EL (cell line): Measurements from ENCODE around the gene REL.
A peak's percentile ranks its signal among the peaks of the same experiment; 100 is the strongest.

Experiments used
- DNase-seq: peaks from one replicate; pipeline ENCODE4 v3.0.0-alpha.2; 2016

REL gene

DNA sequence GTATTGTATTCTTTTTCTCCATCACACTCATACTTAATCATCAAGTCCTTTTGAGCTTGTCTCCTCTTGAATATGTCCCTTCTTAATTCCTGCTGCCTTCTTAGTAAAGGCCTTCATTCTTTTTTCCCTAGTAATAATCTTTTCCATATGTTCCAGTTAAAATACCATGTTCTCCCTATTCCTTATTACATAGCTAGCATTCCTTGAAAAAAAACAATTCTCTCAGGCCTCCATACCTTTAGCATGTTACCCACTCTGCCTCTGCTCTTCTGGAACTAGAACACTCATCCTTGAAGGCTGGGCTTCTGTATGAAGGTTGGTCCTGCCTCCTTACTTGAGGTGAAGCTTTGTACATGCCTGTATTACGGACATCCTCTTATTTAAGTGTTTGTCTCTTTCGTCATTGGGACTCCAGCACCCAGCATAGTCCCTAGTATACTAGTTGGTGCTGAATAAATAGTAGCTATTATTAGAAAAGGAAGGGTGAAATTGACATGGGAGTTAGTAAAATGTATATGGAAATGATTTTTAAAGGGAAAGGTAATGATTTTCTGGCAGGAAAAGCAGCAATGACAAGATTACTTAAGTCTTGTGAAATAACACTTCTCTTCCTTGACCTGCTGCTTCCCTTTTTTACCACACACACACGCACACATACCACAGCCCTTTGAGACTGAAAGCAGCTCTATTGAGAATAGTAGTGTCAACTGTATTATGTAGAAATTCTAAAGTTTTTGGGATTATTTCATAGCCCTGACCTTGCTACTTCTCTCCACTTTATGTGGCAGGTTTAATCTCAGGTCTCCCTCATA lies 45.6 kb downstream of the REL start:
- peak; percentile 26 for DNase-seq

DNA sequence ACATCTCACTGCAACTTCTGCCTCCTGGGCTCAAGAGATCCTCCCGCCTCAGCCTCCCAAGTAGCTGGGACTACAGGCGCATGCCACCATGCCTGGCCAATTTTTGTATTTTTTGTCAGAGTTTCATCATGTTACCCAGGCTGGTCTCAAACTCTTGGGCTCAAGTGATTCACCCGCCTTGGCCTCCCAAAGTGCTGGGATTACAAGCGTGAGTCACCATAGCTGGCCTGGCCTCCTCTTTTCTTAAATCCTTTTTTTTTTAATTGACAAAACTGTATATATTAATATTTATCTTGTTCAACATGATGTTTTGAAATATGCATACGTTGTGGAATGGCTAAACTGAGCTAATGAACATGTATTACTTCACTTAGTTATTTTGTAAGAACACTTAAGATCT lies 50.7 kb downstream of the REL start:
- DNase-seq = peak; percentile 43

DNA sequence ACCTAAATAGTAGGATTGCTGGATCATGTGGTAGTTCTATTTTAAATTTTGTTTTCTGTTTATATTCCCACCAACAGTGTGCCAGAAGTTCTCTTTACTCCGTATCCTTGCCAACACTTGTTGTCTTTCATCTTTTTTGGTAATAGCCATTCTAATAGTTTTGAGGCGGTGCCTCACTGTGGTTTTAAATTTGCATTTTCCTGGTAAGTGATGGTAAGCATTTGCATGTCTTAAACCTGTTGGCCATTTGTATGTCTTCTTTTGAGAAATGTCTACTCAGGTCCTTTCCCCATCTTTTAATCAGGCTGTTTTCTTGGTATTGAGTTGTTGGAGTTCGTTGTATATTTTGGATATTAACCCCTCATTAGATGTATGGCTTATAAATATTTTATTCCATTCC lies 51.6 kb downstream of the REL start:
- DNase-seq = no peak

DNA sequence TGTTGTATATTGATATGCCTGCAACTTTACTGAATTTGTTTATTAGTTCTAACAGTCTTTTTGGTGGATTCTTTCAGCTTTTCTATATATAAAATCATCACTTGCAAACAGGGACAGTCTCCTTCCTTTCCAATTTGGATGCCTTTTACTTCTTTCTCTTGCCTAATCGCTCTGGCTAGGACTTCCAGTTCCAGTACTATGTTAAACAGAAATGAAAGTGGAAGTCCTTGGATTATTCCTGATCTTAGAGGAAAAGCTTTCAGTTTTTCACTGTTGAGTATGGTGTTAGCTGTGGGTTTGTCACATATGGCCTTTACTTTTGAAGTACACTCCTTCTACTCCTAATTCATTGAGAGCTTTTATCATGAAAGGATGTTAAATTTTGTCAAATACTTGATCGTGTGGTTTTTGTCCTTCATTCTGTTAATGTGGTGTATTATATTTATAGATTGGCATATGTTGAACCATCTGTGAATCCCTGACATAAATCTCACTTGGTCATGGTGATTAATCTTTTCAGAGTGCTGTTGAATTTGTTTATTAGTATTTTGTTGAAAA lies 52.9 kb downstream of the REL start:
- no peak for DNase-seq

DNA sequence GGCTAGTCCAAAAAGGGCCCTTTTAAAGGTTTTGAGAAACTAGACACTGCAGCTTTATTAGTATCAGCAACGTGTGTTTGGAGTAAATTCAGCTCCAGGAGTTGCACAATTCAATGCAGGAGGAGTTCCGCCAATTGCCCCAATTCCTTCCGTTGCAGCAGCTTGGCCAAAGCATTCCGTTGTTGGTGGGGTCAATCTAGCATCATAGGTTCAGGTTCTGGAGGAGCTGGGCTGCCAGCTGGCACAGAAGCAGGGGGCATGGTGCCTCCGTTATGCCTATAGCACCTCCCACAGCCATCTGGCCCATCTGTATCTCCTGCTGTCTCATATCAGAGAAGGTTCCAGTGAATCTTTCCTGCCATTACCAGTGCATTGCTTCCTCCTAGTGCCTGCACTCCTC lies 55.4 kb downstream of the REL start:
- DNase-seq = no peak

DNA sequence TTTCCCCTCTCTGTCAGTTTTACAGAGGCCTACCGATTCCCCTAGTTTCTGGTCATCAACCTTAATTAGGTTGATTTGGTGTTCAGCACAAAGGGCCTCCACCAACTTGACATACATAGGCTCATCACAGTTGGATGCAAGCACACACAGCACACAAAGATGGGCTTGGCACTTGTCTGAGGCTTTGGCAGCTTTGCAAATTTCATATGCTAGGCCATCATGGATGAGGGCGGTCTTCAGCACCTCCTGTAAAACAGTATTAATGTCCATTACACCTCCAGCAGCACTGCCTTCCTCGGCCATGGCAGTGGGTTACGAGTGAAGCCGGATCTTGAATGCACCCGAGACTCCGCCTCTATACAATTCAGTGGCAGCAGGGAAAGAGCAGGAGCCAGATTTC lies 56.9 kb downstream of the REL start:
- DNase-seq = no peak

DNA sequence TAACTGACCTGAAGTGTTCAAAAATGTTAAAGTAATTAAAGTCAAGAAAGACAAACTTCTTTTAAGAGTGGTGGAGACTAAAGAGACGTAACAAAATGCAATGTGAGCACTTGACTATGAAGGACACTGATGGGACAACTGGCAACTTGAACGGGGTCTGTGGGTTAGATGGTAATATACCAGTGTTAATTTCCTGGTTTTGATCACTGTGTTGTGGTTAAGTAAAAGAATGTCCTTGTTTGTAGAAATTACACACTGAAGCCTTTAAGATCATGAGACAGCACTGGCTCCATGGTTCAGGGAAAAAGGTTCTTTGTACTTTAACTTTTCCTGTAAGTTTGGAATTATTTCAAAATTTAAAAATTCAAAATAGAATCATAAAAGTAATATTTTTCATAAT lies 58.2 kb downstream of the REL start:
- no peak for DNase-seq

DNA sequence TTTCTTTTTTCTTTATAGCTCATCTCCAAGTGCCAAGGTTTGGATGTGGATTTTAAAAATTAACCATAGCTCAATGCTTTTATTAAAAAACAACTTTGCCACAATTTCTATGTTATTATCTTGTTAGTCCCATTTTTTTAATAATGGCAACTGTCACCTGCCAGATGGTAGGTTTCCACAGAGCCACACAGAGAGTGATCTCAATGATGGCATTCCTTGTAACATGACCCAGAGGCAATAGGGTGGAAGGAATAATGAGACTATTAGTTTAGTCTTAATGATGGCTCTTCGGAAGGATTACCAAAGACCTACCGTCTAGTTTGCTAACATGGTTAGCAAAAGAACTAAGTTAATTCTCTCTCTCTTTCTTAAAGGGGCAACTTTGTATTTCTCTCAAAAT lies 64.0 kb downstream of the REL start:
- no peak for DNase-seq

DNA sequence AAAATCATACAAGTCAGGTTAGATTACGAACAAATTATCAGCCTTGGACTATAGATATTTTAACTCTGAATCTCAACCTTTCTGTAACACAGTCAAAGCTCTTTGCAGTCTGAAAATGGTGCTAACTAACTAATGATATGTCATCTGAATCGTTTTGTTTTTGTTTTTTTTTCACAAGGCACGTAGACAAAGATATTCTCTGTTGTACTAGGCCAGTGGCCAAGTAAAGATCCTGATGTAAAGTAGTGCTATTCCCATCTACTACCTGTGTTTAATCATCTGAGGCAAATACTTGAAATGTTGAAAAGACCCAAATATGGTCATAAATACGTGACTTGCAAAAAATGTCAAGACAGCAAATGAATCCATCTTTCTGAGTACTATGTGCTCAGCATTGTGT lies 65.7 kb downstream of the REL start:
- DNase-seq = no peak

DNA sequence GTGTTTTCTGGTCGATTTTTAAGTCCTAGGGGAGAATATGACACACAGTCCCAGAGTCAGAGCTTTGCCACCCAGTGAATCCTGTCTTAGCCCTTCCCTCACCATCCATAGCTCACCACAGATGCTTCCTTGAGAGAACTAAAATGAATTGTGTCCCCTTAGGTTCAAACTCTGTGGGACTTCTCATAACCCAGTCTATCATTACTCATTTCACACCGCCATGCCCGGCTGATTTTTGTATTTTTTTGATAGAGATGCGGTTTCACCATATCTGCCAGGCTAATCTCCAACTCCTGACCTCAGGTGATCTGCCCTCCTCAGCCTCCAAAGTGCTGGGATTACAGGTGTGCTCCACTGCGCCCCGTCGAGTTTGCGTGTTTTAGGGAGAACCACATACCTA lies 66.8 kb downstream of the REL start:
- DNase-seq = no peak

DNA sequence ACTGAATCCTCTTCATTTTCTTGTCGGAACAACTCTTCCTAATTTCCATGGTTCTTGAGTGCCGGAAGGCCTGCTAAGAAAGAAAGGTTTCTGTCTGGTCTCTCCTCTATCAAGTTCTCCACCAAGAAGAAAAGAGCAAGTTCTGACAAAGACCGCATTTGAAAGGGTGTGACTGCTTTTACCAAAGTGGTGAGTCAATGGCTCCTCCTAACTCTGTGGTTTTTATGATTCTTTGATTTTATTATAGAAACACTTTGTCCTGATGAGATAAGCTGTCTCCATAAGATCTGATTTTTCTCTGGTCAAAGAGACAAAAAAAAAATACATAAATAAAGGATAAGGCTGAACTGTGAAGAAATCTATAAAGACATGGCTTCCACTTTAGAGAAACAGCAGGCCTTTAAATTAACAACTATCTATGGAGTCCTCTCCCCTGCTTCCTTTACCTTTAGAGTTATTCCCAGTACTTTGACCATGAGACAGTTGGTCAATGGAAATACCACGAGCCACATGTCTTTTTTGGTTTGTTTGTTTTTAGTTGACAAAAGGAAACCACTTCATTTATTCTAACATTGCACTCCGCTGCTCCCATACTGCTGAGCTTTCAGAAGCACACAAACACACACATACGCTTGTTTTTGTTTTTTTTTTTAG lies 67.7 kb downstream of the REL start:
- no peak for DNase-seq

DNA sequence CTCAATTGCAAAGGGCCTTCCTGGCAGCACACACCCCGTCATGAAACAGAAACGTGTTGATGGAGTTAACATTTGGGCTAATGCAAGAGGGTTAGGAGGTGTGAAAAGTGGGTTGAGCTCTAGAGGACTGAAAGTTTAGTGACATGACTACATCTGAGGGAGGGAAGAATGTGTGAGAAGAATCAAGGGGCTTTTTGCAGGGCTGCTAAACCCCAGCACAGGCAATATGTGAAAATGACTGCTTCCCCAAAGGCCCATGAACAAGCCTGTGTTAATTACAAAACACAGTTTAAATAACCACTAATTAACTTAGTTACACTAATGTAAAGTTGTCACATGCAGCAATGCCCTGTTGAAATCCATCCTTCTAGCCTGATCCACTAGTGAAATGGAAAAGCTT lies 72.8 kb downstream of the REL start:
- DNase-seq = no peak

DNA sequence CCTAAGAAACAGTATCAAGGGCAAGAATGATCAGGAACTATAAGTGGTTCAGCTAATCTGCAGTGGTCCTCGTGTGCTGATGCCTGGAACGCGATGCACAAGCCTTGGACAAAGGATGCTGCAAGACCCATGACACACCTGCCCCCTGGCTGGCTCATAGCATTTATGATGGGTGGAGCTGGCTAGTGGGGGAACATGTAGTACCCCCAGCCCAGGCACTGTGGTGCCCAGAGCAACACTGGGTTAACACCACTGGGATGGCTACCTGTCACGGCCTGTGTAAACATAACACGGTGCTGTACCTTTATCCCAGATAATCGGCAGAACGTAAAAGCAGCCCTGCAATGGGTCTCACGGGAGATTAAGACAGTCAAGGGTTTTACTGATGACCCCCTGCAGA lies 75.8 kb downstream of the REL start:
- DNase-seq = no peak

DNA sequence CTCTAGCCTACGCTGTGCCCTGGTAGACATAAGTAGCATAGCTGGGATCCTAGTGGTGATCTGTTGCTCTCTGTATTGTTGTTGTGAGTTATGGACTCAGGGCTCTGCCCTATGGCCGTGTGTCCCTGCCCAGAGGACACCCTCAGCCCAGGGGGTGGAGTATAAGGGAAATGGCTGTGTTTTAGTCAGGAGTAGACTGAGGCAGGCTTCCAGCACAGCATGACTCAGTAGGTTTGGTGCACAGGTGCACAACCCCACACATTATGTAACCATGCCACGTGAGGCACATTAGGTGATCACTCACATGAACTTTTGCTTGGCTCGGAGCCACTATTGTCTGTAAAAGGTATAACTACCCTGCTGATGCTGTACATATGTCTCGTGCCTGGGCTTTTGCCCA lies 76.3 kb downstream of the REL start:
- no peak for DNase-seq

DNA sequence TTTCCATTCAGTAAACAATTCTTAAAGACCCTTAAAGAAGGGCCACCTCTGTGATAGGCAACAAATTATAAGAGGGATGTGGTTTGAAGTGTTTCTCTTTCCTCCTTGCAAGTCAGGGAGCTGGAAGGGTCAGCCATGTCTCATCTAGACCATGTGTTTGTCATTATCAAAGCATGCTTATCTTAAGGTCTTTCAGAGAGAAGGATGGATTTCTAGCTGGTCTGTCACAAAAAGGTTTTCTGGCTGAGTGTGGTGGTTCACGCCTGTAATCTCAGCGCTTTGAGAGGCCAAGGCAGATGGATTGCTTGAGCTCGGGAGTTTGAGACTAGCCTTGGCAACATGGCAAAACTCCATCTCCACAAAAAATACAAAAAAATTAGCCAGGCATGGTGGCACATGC lies 77.0 kb downstream of the REL start:
- DNase-seq = peak; percentile 38

DNA sequence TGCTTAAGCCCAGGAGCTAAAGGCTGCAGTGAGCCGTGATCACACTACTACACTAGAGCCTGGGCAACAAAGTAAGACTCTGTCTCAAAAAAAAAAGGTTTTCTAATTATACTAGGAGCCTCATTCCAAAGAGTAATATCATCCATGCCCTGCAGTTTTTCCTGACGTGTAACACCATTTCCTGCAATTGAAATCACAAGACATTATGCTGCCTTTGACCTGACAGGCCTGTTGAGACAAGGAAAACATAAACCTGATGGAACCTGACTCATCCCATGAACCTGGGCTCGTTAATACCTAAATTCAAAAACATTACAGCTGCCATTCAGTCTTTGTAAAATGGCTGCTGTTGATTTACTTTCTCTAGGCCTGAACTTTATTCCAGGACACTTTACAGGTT lies 77.4 kb downstream of the REL start:
- peak; percentile 57 for DNase-seq

DNA sequence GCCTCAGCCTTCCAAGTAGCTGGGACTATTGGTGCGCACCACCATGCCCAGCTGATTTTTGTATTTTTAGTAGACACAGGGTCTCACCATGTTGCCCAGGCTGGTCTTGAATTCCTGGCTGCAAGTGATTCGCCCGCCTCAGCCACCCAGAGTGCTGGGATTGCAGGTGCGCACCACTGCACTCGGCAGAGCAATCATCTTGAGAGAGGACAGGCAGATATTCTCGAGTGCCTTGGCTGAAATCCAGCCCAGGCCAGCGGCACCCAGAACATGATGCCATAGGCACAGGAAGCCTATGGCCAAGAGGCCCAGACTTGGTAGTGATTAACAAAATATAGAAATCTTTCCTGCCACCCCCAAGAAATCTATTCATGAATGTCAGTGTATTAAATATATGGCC lies 78.1 kb downstream of the REL start:
- no peak for DNase-seq

DNA sequence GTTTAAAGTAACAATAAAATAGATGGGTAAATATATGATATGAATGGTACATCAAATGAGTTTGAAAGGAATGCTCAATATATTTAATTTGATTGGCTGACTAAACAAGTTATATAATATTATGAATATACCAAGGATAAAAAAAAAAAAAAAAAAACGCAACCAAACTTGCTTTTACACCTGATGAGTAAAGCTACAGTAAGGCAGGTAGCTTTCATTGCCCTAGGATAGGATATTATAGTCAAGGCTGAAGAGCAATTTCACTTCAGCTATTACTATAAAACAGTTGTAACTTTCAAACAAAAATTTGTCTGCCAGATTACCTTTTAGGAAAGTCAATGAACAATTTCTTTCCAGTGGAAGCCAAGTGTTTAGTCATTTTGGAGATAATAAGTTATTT lies 79.3 kb downstream of the REL start:
- no peak for DNase-seq

DNA sequence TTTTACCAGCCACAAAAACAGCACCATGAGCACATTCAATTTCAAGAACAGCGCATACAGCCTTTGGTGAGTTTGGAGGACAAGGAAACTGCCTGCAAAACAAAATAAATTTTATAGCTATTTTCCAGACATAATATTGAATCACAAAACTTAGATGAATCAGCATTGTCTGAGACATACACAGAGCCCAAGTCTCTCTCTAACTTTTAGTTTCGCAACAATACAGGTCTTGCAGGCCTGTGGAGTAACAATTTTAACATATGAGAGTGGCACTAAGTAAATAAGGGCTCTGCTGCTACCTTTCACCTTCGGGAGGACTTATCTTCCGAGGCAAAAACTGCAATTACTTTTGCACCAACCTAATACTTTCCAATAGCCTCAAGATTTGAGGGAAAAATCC lies 80.1 kb downstream of the REL start:
- DNase-seq = peak; percentile 8

DNA sequence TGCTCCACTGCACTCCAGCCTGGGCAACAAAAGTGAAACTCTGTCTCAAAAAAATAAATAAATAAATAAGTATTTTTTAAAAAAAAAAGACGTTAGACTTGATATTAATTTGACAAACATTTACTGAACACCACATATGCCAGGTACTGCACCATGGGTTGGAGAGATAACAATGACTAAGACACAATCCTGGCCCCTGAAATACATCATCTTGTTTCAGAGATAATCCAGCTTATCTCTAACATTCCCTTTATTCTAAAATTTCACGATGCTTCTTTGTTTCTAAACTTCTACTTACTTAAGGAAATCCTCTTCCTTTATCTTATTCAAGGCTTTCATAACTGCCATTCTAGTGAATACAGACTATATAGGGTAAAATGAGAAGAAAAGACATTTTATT lies 81.2 kb downstream of the REL start:
- DNase-seq = no peak

DNA sequence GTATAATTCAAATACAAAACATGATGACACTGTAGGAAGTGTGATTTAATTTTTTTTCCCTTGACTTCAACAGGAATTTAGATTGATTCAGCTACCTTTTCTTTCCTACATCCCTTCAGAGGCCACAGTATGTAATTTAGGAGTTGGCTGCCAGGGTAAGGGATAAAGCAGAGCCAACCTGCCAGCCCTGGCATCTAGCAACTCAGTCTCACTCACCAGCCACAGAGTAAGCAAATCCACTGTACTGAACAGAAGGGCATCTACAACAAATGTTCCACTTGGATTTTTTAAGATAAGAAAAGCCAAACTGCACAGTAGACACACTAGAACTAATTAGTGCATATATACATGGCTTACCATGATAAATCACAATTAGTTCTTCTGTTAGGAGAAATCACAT lies 81.8 kb downstream of the REL start:
- DNase-seq = no peak

DNA sequence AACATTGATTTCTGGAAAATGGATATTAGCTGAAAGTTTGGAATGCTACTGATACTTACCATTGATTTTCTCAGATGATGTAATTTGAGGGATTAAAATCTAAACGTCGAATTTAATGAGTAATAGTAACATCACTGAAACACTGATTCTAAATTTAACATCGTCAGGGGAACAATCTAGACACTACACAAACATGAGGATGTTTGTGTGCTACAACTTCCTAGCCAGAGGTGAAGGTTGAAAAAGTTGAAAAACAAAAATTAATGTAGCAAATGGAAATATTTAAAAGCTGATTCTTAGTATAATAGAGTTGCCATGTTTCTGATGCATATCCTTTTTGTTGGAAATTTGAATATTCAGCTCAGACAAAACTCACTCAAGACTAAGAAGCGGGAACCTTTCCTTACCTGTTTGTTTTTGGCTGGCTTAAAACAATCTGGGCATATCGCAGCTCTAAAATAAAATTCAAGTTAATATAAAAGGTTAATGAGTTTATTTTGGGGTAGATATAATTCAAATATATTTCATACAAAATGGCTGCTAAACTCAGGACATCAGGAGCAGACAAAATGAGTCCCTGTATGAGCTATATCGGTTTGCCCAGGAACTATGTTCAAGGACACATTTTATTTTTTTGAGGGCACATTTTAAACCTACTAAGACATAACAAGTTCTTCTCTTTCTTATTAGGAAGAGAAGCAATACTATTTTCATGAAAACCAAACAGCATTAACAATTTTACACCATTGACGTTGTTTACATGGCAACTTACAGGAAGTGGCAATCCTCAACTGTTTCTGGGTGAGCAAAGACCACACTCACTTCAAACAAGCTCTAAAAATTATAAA lies 83.5 kb downstream of the REL start:
- DNase-seq = no peak

DNA sequence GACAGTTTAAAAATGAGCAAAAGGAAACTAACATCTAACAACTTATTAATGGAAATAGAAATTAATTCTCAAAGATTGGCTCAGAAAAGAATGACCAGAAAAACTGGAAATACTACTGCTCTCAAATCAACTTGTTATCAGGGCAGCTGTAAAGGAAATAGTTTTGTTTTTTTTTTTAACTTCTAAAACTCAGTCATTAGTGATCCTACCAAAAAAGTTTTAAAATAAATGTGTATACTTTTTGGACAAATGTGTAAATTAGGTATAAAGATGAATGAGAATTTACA lies 84.1 kb downstream of the REL start:
- DNase-seq = no peak
